ENCODE measurements around the gene LRP5. TPM values are rescaled to one million over a fixed set of nuclear protein-coding genes. Genes with fewer than 3 reads are reported as not detected.

The LRP5 gene
- total RNA-seq, 1 experiment from 2014 or later = 129 TPM

DNA sequence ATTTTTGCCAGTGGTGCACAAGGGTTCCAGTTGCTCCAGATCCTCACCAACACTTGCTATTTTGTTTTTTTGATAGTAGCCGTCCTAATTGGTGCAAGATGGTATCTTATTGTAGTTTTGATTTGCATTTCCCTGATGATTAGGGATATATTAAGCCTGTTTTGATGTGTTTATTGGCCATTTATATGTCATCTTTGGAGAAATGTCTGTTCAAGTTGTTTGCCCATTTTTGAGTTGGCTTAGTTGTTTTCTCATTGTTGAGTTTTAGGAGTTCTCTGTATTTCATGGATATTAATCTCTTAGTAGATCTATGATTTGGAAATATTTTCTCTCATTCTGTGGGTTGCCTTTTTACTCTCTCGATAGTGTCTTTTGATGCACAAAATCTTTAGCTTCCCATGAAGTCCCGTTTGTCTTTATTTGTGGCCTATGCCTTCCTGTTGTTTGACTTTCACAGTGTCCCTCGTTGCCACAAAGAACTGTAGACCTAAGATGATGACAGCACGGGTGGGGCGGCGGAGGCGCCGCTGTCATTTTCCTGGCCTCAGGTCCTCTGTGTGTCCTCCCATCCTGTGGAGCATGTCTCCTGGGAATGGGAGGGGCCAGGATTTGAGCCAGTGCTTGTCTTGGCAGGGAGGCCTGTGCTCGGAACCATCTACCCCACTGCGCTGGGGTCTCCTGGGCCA, 33.5 kb downstream of the LRP5 start:
- DNase-seq = no peak
- Histone ChIP-seq H3K4me2 (no peak overlapping the region), H3K9me3 (ENCODE audit: insufficient read depth, low read depth) (no peaks in the 10 kb centered on the region), H3F3A (ENCODE audit: insufficient read depth, low read depth) (peaks cover 36% of the 10 kb centered on the region), H4K20me1 (ENCODE audit: insufficient read depth) (peaks cover 26% of the 10 kb centered on the region), H3K27me3 (ENCODE audit: insufficient read depth, low read depth) (no peaks in the 10 kb centered on the region), H3K36me3 (ENCODE audit: low read depth) (peaks cover 6% of the 10 kb centered on the region; the same call in 1 of the 2 replicates), H2AFZ (no peak overlapping the region), H3K9me2 (ENCODE audit: insufficient read depth) (no peaks in the 10 kb centered on the region), H3K4me3 (no peak overlapping the region), H3K27ac (no peak overlapping the region), H3K79me2 (ENCODE audit: low read depth) (peaks cover 69% of the 10 kb centered on the region), H3K4me1 (replicated peaks; ENCODE audit: insufficient read depth) (peaks cover 45% of the 10 kb centered on the region)
- BruUV-seq (replicated peaks) = no TSS peak
- intact Hi-C loops (cut with micrococcal nuclease; ENCODE audit: unreplicated experiment) = no loop called here
- TF ChIP-seq, protein P1, sequence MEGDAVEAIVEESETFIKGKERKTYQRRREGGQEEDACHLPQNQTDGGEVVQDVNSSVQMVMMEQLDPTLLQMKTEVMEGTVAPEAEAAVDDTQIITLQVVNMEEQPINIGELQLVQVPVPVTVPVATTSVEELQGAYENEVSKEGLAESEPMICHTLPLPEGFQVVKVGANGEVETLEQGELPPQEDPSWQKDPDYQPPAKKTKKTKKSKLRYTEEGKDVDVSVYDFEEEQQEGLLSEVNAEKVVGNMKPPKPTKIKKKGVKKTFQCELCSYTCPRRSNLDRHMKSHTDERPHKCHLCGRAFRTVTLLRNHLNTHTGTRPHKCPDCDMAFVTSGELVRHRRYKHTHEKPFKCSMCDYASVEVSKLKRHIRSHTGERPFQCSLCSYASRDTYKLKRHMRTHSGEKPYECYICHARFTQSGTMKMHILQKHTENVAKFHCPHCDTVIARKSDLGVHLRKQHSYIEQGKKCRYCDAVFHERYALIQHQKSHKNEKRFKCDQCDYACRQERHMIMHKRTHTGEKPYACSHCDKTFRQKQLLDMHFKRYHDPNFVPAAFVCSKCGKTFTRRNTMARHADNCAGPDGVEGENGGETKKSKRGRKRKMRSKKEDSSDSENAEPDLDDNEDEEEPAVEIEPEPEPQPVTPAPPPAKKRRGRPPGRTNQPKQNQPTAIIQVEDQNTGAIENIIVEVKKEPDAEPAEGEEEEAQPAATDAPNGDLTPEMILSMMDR (conservative IDR thresholded peaks at IDR 0.05) = no peak
- TF ChIP-seq EZH2 (IDR thresholded peaks at IDR 0.05; ENCODE audit: low read depth) = no peak
- CTCF ChIA-PET = no interaction called here
- POLR2A ChIA-PET (ENCODE audit: unreplicated experiment) = interaction anchor here (0.7 kb wide), 1 partner anchor 336 kb away, joined by 3 read pairs; the partner anchor contains the start of gene ALDH3B1

DNA sequence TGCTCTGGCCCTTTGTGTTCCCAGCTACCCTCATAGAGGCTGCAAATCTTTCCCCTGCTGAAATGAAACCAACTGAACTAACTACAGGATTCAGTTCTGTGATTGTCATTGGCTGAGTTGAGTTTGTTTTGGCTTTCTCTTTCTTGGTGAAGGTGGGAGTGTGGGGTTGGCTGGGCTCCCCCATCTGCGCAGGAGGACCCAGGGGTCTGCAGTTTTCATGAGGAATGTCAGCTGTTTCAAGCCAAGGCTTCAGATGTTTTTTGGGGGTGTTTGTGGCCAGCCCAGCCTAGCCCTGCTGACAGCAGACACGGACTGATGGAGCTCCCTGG, 34.0 kb downstream of the LRP5 start:
- Histone ChIP-seq H3K4me1 (replicated peaks; ENCODE audit: insufficient read depth) (peaks cover 40% of the 10 kb centered on the region), H3K79me2 (ENCODE audit: low read depth) (peaks cover 64% of the 10 kb centered on the region), H3K4me3 (no peak overlapping the region), H3F3A (ENCODE audit: insufficient read depth, low read depth) (peaks cover 31% of the 10 kb centered on the region), H3K9me3 (ENCODE audit: insufficient read depth, low read depth) (no peaks in the 10 kb centered on the region), H3K27ac (no peak overlapping the region), H3K27me3 (ENCODE audit: insufficient read depth, low read depth) (no peaks in the 10 kb centered on the region), H4K20me1 (ENCODE audit: insufficient read depth) (peaks cover 26% of the 10 kb centered on the region), H2AFZ (no peak overlapping the region), H3K9me2 (ENCODE audit: insufficient read depth) (no peaks in the 10 kb centered on the region), H3K36me3 (ENCODE audit: low read depth) (peaks cover 6% of the 10 kb centered on the region; the same call in 1 of the 2 replicates), H3K4me2 (no peak overlapping the region)
- no peak for DNase-seq
- intact Hi-C loops (cut with micrococcal nuclease; ENCODE audit: unreplicated experiment) = no loop called here
- no TSS peak for BruUV-seq (replicated peaks)
- ChIA-PET CTCF (no interaction called here), POLR2A (ENCODE audit: unreplicated experiment) (no interaction called here)
- TF ChIP-seq, protein P1 (conservative IDR thresholded peaks at IDR 0.05) = no peak

DNA sequence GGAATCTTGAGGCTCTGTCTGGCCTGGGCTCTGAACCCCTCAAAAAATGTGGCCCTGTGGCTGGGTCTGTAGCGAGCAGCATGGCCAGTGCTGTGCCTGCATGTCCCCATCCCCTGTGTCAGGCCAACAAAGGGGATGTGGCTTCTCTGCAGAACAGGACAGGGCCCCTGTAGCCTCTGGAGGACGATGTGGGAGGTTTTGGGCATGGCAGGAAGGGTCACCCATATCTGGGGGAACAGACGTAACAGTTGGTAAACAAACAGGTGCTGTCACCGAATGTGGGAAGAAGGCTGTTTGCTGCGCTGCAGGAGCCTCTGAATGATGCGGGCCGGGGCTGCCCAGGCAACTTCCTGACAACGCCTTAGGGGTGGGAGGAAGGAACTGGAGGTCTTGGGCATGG, 35.0 kb downstream of the LRP5 start:
- Histone ChIP-seq H4K20me1 (ENCODE audit: insufficient read depth) (peaks cover 26% of the 10 kb centered on the region), H3K36me3 (ENCODE audit: low read depth) (peaks cover 6% of the 10 kb centered on the region; the same call in 1 of the 2 replicates), H3K27me3 (ENCODE audit: insufficient read depth, low read depth) (no peaks in the 10 kb centered on the region), H3K4me3 (no peak overlapping the region), H3K9me2 (ENCODE audit: insufficient read depth) (no peaks in the 10 kb centered on the region), H3K27ac (no peak overlapping the region), H3K4me1 (replicated peaks; ENCODE audit: insufficient read depth) (peaks cover 32% of the 10 kb centered on the region), H2AFZ (no peak overlapping the region), H3K4me2 (no peak overlapping the region), H3F3A (ENCODE audit: insufficient read depth, low read depth) (peaks cover 26% of the 10 kb centered on the region), H3K79me2 (ENCODE audit: low read depth) (peaks cover 55% of the 10 kb centered on the region), H3K9me3 (ENCODE audit: insufficient read depth, low read depth) (no peaks in the 10 kb centered on the region)
- no peak for DNase-seq
- ChIA-PET CTCF (no interaction called here), POLR2A (ENCODE audit: unreplicated experiment) (no interaction called here)
- intact Hi-C loops (cut with micrococcal nuclease; ENCODE audit: unreplicated experiment) = no loop called here
- no TSS peak for BruUV-seq (replicated peaks)
- TF ChIP-seq, protein P1 (conservative IDR thresholded peaks at IDR 0.05) = no peak
- TF ChIP-seq EZH2 (IDR thresholded peaks at IDR 0.05; ENCODE audit: low read depth) = no peak
